ENCODE measurements around the gene TACC3. TPM values are rescaled to one million over a fixed set of nuclear protein-coding genes. Genes with fewer than 3 reads are reported as not detected.

The TACC3 gene
- total and polyA plus RNA-seq, 9 donors, result 2.1 to 10.4 (median 6.0) TPM

GRCh38 chr4:1768367-1769034 lies 47.2 kb downstream of the TACC3 start:
- no peaks in the 10 kb centered on the region for H3K9me3 ChIP-seq
- no peaks in the 10 kb centered on the region for H3K36me3 ChIP-seq
- no peak overlapping the region for H3K4me3 ChIP-seq
- intact Hi-C loops (cut with DNase I), result no loop called here
- H3K27me3 ChIP-seq, result no peaks in the 10 kb centered on the region
- H3K4me1 ChIP-seq (ENCODE audit: insufficient read depth), result peaks cover 2% of the 10 kb centered on the region
- DNase-seq, result no peak
- TF ChIP-seq EP300 (IDR thresholded peaks at IDR 0.05) (no peak), CTCF (IDR thresholded peaks at IDR 0.05) (no peak), POLR2A (IDR thresholded peaks at IDR 0.05) (no peak)
- no peak overlapping the region for H3K27ac ChIP-seq
- whole genome bisulfite sequencing, 3 donors, result 90 to 91% (median 90%) methylated on average over 21 to 23 of the region's 23 CpGs

GRCh38 chr4:1769692-1770091 lies 48.4 kb downstream of the TACC3 start:
- no peaks in the 10 kb centered on the region for H3K27me3 ChIP-seq
- H3K36me3 ChIP-seq, result no peaks in the 10 kb centered on the region
- WGBS, 3 donors, result 83 to 90% (median 86%) methylated on average over 6 of the region's 6 CpGs
- TF ChIP-seq CTCF (IDR thresholded peaks at IDR 0.05) (no peak), EP300 (IDR thresholded peaks at IDR 0.05) (no peak), POLR2A (IDR thresholded peaks at IDR 0.05) (no peak)
- intact Hi-C loops (cut with DNase I), result no loop called here
- H3K9me3 ChIP-seq, result no peaks in the 10 kb centered on the region
- no peak overlapping the region for H3K4me3 ChIP-seq
- H3K4me1 ChIP-seq (ENCODE audit: insufficient read depth), result no peaks in the 10 kb centered on the region
- DNase-seq, result no peak
- H3K27ac ChIP-seq, result no peak overlapping the region

GRCh38 chr4:1770245-1770644 lies 48.9 kb downstream of the TACC3 start:
- no peaks in the 10 kb centered on the region for H3K4me1 ChIP-seq (ENCODE audit: insufficient read depth)
- no peaks in the 10 kb centered on the region for H3K27me3 ChIP-seq
- no peak for DNase-seq
- H3K9me3 ChIP-seq, result no peaks in the 10 kb centered on the region
- no peak overlapping the region for H3K27ac ChIP-seq
- intact Hi-C loops (cut with DNase I), result no loop called here
- 55 to 66% (median 62%) methylated on average over 29 to 33 of the region's 33 CpGs for WGBS, 3 donors
- H3K36me3 ChIP-seq, result no peaks in the 10 kb centered on the region
- H3K4me3 ChIP-seq, result no peak overlapping the region
- TF ChIP-seq EP300 (IDR thresholded peaks at IDR 0.05), result no peak
- no peak for TF ChIP-seq POLR2A (IDR thresholded peaks at IDR 0.05)
- TF ChIP-seq CTCF (IDR thresholded peaks at IDR 0.05), result no peak

- Histone ChIP-seq H3K36me3 (no peaks in the 10 kb centered on the region), H3K9me3 (no peaks in the 10 kb centered on the region), H3K27me3 (no peaks in the 10 kb centered on the region), H3K4me1 (ENCODE audit: insufficient read depth) (no peaks in the 10 kb centered on the region), H3K4me3 (no peak overlapping the region), H3K27ac (no peak overlapping the region)
- intact Hi-C loops (cut with DNase I), result no loop called here
- WGBS, 3 donors, result 77 to 85% (median 81%) methylated on average over 10 to 11 of the region's 11 CpGs
- TF ChIP-seq POLR2A (IDR thresholded peaks at IDR 0.05) (no peak), EP300 (IDR thresholded peaks at IDR 0.05) (no peak), CTCF (IDR thresholded peaks at IDR 0.05) (no peak)
- no peak for DNase-seq
Observed at GRCh38 chr4:1770791-1771231, 49.5 kb downstream of the TACC3 start.
